HepG2 (cell line): ENCODE results near the gene SUN5.

Experiments
- ASH2L ChIP-seq: fragments of 300-600, 200-600 bp; sonication (generic); IDR thresholded peaks from 2 replicates; pipeline ENCODE4 v1.7.0; 2017; ENCODE audit warnings: low read depth, mild to moderate bottlenecking, moderate library complexity, mixed read lengths, low read length; ENCODE audit not compliant: insufficient read length
- ATF4 ChIP-seq, 2 experiments: fragments of 450-650 bp in 1 of 2; sonication (generic) in 1 of 2; formaldehyde crosslinking; IDR thresholded peaks; 2 replicates each; pipeline versions ENCODE4 v1.5.0 to v1.8.0; 2020 to 2022; ENCODE audit warnings: mild to moderate bottlenecking in 1 of 2, missing genetic modification reagents in 1 of 2
- CREB1 ChIP-seq, 2 experiments: fragments of 450-650 bp in 1 of 2; IDR thresholded peaks; 2 replicates each; pipeline ENCODE4 v1.6.1; 2016 to 2017; ENCODE audit warnings: control low read depth in 1 of 2, mild to moderate bottlenecking in 1 of 2, missing compliant biosample characterization in 1 of 2, missing genetic modification characterization in 1 of 2
- MTF1 ChIP-seq: sonication (generic); formaldehyde crosslinking; IDR thresholded peaks from 2 replicates; pipeline ENCODE4 v1.5.0; 2020; ENCODE audit warnings: missing genetic modification reagents
- NRL ChIP-seq: sonication (generic); formaldehyde crosslinking; IDR thresholded peaks from 2 replicates; pipeline ENCODE4 v1.5.0; 2020; ENCODE audit warnings: missing genetic modification reagents, mild to moderate bottlenecking, moderate library complexity, borderline replicate concordance
- TF ChIP-seq, protein P1 (sequence below): sonication (generic); formaldehyde crosslinking; IDR thresholded peaks from 2 replicates; pipeline ENCODE4 v1.5.0; 2020; ENCODE audit warnings: mild to moderate bottlenecking, missing genetic modification reagents, moderate library complexity
- TF ChIP-seq, protein P2 (sequence below), 2 experiments: IDR thresholded peaks; 2 replicates each; pipeline ENCODE4 v1.6.1; 2011 to 2012; ENCODE audit warnings: low read length in 2 of 2, borderline replicate concordance in 1 of 2, low read depth in 1 of 2, mild to moderate bottlenecking in 1 of 2, moderate library complexity in 1 of 2

DNA sequence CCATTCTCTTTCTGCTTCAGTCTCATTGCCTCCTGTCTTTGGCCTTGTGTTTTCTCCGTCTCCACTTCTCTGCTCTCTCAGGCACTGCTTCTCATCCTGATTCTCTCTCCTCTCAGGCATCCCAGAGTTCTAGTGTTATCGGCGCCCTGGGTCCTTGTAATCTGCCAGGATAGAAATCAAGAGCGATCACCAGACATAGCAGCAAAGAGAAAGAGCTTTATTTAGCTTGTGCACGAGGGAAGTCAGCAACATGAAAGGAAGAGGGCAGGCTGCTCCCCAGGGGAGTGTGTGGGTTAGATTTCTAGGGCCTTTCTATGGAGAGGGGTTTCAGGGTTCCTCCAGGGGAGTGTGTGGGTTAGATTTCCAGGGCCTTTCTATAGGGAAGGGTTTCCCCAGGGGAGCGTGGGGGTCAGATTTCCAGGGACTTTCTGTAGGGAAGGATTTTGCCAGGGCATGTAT lies 32.5 kb downstream of the SUN5 start:
- TF ChIP-seq ATF4 (CRISPR knock-in tag; IDR thresholded peaks at IDR 0.05) (no peak), CREB1 (IDR thresholded peaks at IDR 0.05) (no peak), CREB1 (CRISPR knock-in tag; IDR thresholded peaks at IDR 0.05) (no peak), MTF1 (CRISPR knock-in tag) (no peak), NRL (CRISPR knock-in tag) (no peak), ASH2L (no peak)
- TF ChIP-seq, protein P1, sequence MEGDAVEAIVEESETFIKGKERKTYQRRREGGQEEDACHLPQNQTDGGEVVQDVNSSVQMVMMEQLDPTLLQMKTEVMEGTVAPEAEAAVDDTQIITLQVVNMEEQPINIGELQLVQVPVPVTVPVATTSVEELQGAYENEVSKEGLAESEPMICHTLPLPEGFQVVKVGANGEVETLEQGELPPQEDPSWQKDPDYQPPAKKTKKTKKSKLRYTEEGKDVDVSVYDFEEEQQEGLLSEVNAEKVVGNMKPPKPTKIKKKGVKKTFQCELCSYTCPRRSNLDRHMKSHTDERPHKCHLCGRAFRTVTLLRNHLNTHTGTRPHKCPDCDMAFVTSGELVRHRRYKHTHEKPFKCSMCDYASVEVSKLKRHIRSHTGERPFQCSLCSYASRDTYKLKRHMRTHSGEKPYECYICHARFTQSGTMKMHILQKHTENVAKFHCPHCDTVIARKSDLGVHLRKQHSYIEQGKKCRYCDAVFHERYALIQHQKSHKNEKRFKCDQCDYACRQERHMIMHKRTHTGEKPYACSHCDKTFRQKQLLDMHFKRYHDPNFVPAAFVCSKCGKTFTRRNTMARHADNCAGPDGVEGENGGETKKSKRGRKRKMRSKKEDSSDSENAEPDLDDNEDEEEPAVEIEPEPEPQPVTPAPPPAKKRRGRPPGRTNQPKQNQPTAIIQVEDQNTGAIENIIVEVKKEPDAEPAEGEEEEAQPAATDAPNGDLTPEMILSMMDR: no peak
- TF ChIP-seq, protein P2, sequence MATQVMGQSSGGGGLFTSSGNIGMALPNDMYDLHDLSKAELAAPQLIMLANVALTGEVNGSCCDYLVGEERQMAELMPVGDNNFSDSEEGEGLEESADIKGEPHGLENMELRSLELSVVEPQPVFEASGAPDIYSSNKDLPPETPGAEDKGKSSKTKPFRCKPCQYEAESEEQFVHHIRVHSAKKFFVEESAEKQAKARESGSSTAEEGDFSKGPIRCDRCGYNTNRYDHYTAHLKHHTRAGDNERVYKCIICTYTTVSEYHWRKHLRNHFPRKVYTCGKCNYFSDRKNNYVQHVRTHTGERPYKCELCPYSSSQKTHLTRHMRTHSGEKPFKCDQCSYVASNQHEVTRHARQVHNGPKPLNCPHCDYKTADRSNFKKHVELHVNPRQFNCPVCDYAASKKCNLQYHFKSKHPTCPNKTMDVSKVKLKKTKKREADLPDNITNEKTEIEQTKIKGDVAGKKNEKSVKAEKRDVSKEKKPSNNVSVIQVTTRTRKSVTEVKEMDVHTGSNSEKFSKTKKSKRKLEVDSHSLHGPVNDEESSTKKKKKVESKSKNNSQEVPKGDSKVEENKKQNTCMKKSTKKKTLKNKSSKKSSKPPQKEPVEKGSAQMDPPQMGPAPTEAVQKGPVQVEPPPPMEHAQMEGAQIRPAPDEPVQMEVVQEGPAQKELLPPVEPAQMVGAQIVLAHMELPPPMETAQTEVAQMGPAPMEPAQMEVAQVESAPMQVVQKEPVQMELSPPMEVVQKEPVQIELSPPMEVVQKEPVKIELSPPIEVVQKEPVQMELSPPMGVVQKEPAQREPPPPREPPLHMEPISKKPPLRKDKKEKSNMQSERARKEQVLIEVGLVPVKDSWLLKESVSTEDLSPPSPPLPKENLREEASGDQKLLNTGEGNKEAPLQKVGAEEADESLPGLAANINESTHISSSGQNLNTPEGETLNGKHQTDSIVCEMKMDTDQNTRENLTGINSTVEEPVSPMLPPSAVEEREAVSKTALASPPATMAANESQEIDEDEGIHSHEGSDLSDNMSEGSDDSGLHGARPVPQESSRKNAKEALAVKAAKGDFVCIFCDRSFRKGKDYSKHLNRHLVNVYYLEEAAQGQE (IDR thresholded peaks at IDR 0.05; ENCODE audit: borderline replicate concordance in 1 of 2, low read depth in 1 of 2, low read length in 2 of 2): no peak
